GM12891 (cell line): Measurements from ENCODE around the gene LRCH3.

Source experiments
- POLR2A ChIP-seq: IDR thresholded peaks from 2 replicates; pipeline ENCODE4 v1.6.1; 2011; ENCODE audit warnings: low read depth, low read length, control low read depth
- POLR2AphosphoS5 ChIP-seq: IDR thresholded peaks from 2 replicates; pipeline ENCODE4 v1.6.1; 2011; ENCODE audit warnings: low read depth, low read length, control low read depth
- POU2F2 ChIP-seq: IDR thresholded peaks from 2 replicates; pipeline ENCODE4 v1.6.1; 2011; ENCODE audit warnings: low read depth, mild to moderate bottlenecking, control low read depth, low read length, moderate library complexity
- SPI1 ChIP-seq: IDR thresholded peaks from 2 replicates; pipeline ENCODE4 v1.6.1; 2011; ENCODE audit warnings: low read depth, low read length, control low read depth
- TAF1 ChIP-seq: IDR thresholded peaks from 2 replicates; pipeline ENCODE4 v1.6.1; 2011; ENCODE audit warnings: low read depth, low read length, control low read depth

DNA sequence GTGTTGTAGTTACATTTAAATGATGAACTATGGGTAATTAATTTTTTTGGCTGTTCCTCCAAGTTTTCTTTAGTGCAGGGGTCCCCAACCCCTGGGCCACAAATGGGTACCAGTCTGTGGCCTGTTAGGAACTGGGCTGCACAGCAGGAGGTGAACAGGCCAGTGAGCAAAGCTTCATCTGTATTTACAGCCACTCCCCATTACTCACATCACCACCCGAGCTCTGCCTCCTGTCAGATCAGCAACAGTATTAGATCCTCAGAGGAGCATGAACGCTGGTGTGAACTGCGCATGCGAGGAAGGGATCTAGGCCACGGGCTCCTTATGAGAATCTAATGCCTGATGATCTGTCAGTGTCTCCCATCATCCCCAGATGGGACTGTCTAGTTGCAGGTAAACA, 83.0 kb downstream of the LRCH3 start:
- TF ChIP-seq POLR2A: no peak
- TF ChIP-seq POLR2AphosphoS5: no peak
- TF ChIP-seq SPI1: no peak
- TF ChIP-seq TAF1: no peak
- TF ChIP-seq POU2F2: no peak
